KMS-11 (cell line): ENCODE data around the gene VWA3B.
"Not testable (repeated sequence)": the region's sequence is repeated elsewhere in the genome, so short reads cannot be mapped to it uniquely, and the experiment has no call there.

Experiments used
- H2AFZ ChIP-seq: fragments of 200-600 bp; sonication (generic); 2 replicates; pipeline ENCODE4 v1.6.1; 2016; ENCODE audit warnings: antibody characterized with exemption, mixed run types, low read depth
- H3K27ac ChIP-seq: fragments of 200-600 bp; sonication (generic); 2 replicates; pipeline ENCODE4 v1.6.1; 2016; ENCODE audit warnings: mild to moderate bottlenecking, mixed run types
- H3K27me3 ChIP-seq: fragments of 200-600 bp; sonication (generic); 2 replicates; pipeline ENCODE4 v1.6.1; 2017; ENCODE audit warnings: mild to moderate bottlenecking, low read depth, mixed run types, moderate library complexity; ENCODE audit not compliant: insufficient read depth
- H3K36me3 ChIP-seq: fragments of 200-600 bp; sonication (generic); 2 replicates; pipeline ENCODE4 v1.6.1; 2017; ENCODE audit warnings: mild to moderate bottlenecking, mixed run types; ENCODE audit not compliant: insufficient read depth
- H3K4me1 ChIP-seq: fragments of 200-600 bp; sonication (generic); 2 replicates; pipeline ENCODE4 v1.6.1; 2016; ENCODE audit warnings: mild to moderate bottlenecking, low read depth, mixed run types; ENCODE audit not compliant: poor library complexity, severe bottlenecking
- H3K4me2 ChIP-seq: fragments of 200-600 bp; sonication (generic); 2 replicates; pipeline ENCODE4 v1.7.0; 2016; ENCODE audit warnings: mild to moderate bottlenecking, mixed run types
- H3K4me3 ChIP-seq: fragments of 200-600 bp; sonication (generic); IDR thresholded peaks from 2 replicates; pipeline ENCODE4 v1.6.1; 2017; ENCODE audit warnings: low read depth, low read length, mixed read lengths; ENCODE audit not compliant: insufficient read depth
- H3K79me2 ChIP-seq: fragments of 200-600 bp; sonication (generic); 2 replicates; pipeline ENCODE4 v1.6.1; 2016; ENCODE audit warnings: low read depth, mixed run types; ENCODE audit not compliant: insufficient read depth
- H3K9ac ChIP-seq: fragments of 200-600 bp; sonication (generic); 2 replicates; pipeline ENCODE4 v1.6.1; 2016; ENCODE audit warnings: mild to moderate bottlenecking, mixed run types
- H4K20me1 ChIP-seq: fragments of 200-600 bp; sonication (generic); 2 replicates; pipeline ENCODE4 v1.6.1; 2016; ENCODE audit warnings: mild to moderate bottlenecking, mixed run types; ENCODE audit not compliant: insufficient read depth
- TF ChIP-seq, protein P1 (sequence below): fragments of 200-600 bp; sonication (generic); conservative IDR thresholded peaks from 2 replicates; pipeline ENCODE4 v1.6.1; 2017; ENCODE audit warnings: low read depth, mild to moderate bottlenecking, antibody characterized with exemption, low read length, moderate library complexity, mixed read lengths

VWA3B gene

DNA sequence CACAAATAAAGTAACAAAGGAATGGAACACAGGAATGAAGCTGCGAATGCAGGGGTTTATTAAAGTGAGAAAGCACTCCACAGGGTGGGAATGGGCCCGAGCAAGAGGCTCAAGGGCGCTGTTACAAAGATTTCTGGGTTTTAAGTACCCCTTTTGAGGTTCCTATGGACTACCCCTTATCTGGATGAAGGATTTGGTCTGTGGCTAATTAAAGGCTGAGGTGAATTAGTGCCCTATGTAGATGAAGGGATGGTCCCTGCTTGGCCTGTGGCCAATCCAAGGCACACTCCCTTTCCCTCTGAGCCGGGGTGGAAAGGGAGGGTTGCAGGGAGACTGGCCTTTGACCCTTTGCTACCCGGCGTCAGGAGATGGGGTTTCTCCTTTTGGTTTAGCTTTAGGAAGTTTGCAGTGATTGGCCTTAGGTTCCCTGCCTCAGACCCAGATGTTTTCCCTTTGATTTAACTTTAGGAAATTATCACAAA, 211.8 kb downstream of the VWA3B start:
- TF ChIP-seq, protein P1, sequence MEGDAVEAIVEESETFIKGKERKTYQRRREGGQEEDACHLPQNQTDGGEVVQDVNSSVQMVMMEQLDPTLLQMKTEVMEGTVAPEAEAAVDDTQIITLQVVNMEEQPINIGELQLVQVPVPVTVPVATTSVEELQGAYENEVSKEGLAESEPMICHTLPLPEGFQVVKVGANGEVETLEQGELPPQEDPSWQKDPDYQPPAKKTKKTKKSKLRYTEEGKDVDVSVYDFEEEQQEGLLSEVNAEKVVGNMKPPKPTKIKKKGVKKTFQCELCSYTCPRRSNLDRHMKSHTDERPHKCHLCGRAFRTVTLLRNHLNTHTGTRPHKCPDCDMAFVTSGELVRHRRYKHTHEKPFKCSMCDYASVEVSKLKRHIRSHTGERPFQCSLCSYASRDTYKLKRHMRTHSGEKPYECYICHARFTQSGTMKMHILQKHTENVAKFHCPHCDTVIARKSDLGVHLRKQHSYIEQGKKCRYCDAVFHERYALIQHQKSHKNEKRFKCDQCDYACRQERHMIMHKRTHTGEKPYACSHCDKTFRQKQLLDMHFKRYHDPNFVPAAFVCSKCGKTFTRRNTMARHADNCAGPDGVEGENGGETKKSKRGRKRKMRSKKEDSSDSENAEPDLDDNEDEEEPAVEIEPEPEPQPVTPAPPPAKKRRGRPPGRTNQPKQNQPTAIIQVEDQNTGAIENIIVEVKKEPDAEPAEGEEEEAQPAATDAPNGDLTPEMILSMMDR: no peak
- no peaks in the 10 kb centered on the region for H3K36me3 ChIP-seq
- H3K9ac ChIP-seq: no peak overlapping the region
- no peak overlapping the region for H3K4me2 ChIP-seq
- no peaks in the 10 kb centered on the region for H4K20me1 ChIP-seq
- H3K4me3 ChIP-seq: no peak overlapping the region
- no peaks in the 10 kb centered on the region for H3K79me2 ChIP-seq
- H3K27ac ChIP-seq: no peak overlapping the region
- no peaks in the 10 kb centered on the region for H3K27me3 ChIP-seq
- no peak overlapping the region for H2AFZ ChIP-seq
- H3K4me1 ChIP-seq: no peaks in the 10 kb centered on the region

DNA sequence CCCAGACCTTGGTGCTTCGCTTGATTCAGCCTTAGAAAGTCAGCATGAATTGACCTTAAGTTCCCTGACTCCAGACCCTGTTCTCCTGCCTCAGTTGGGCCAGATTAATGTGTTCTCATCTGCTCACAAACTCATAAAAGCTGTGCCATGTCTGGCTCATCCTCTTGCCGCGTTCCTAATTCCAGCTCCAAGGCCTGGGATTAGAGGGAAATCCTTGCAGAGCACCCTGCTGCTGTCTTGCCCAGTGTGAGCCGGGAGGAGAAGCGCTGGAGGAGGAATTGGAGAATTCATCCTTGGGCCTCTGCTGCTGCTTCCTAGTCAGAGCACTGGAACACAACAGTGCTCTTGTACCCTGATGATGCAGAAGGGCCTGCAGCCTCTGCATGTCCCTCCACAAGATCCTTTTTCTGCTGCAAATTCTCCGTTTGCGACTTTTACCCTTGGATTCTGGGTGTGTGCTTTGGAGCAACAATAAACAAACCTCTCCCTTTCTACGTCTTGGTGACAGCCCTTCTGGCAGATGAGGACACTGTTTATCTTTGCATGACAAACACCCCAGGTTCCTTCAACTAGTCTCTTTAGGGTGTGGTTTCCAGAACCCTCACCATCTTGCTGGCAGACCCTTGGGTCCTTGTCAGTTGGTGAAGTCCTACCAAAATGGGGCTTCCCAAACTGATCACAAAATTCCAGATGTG, 212.4 kb downstream of the VWA3B start:
- no peaks in the 10 kb centered on the region for H3K27me3 ChIP-seq
- TF ChIP-seq, protein P1: no peak
- H3K4me3 ChIP-seq: no peak overlapping the region
- no peaks in the 10 kb centered on the region for H4K20me1 ChIP-seq
- no peak overlapping the region for H2AFZ ChIP-seq
- no peaks in the 10 kb centered on the region for H3K36me3 ChIP-seq
- no peaks in the 10 kb centered on the region for H3K4me1 ChIP-seq
- H3K79me2 ChIP-seq: no peaks in the 10 kb centered on the region
- no peak overlapping the region for H3K9ac ChIP-seq
- no peak overlapping the region for H3K4me2 ChIP-seq
- H3K27ac ChIP-seq: no peak overlapping the region

DNA sequence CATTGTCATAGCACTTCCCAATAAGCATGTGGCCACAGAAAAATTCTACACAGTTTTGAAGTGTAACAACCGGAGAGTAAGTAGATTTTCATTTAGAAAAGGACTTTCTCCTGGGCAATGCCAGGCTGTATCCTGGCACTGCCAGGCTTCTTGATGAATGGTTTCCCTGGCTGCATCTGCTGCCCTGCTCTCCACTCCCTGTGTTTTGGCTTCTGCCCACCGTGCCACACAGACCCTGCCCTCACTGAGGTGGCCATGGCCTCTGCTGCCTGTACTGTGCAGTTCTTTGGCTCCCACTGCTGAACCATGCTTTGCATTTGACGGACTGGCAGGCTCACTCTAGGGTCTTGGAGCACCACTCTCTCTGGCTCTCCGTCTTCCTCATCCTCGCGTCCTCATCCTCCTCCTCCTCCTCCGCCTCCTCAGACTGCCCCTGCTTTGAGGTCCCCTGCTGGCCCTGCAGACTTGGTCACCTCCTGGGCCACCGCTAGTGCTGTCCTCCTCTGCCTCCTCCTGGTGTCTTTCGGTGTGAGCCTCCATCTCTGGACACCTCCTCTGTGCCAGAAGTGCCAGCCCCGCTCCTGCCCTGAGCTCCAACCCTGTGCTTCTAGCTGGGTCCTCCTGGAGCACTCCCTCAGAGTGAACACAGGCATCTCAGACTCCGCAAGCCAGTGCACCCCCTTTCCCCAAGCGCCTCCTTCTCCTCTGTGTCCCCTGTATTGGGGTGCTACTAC, 213.3 kb downstream of the VWA3B start:
- no peaks in the 10 kb centered on the region for H3K4me1 ChIP-seq
- TF ChIP-seq, protein P1: no peak
- no peaks in the 10 kb centered on the region for H3K36me3 ChIP-seq
- no peaks in the 10 kb centered on the region for H3K79me2 ChIP-seq
- no peaks in the 10 kb centered on the region for H3K27me3 ChIP-seq
- H3K9ac ChIP-seq: no peak overlapping the region
- H2AFZ ChIP-seq: no peak overlapping the region
- no peaks in the 10 kb centered on the region for H4K20me1 ChIP-seq
- H3K27ac ChIP-seq: no peak overlapping the region
- H3K4me2 ChIP-seq: no peak overlapping the region
- no peak overlapping the region for H3K4me3 ChIP-seq

- H3K79me2 ChIP-seq: no peaks in the 10 kb centered on the region
- no peaks in the 10 kb centered on the region for H3K36me3 ChIP-seq
- no peak overlapping the region for H3K4me3 ChIP-seq
- TF ChIP-seq, protein P1: no peak
- no peak overlapping the region for H3K4me2 ChIP-seq
- H3K27me3 ChIP-seq: no peaks in the 10 kb centered on the region
- H3K27ac ChIP-seq: no peak overlapping the region
- no peaks in the 10 kb centered on the region for H3K4me1 ChIP-seq
- no peak overlapping the region for H3K9ac ChIP-seq
- no peak overlapping the region for H2AFZ ChIP-seq
- H4K20me1 ChIP-seq: no peaks in the 10 kb centered on the region
Observed at GRCh38 chr2:98301469-98301868, 214.5 kb downstream of the VWA3B start.

GRCh38 chr2:98307131-98307696, 220.2 kb downstream of the VWA3B start:
- not testable (repeated sequence) for H3K36me3 ChIP-seq, H3K27me3 ChIP-seq, H3K79me2 ChIP-seq, H3K4me1 ChIP-seq, H4K20me1 ChIP-seq, H2AFZ ChIP-seq, H3K4me3 ChIP-seq, H3K4me2 ChIP-seq, H3K9ac ChIP-seq, H3K27ac ChIP-seq
